ENCODE data around the gene FNIP2.

GRCh38 chr4:158856852-158857251 lies 88.0 kb downstream of the FNIP2 start:
- TF ChIP-seq CTCF (IDR thresholded peaks at IDR 0.05 in 8 of 11, conservative IDR thresholded peaks at IDR 0.05 in 3 of 11), result peak in 9 of 11 experiments; percentile 16 to 67 (median 54)
- TF ChIP-seq POLR2A (IDR thresholded peaks at IDR 0.05), result no peak
- no peak for TF ChIP-seq POLR2AphosphoS5 (IDR thresholded peaks at IDR 0.05)
